Activated B cell treated with CpG ODN at 0.5 μM for 24 hours (primary cell): Measurements from ENCODE around the gene QSOX2. TPM values are rescaled to one million over a fixed set of nuclear protein-coding genes. Genes with fewer than 3 reads are reported as not detected.

ENCODE experiments used
- ATAC-seq: fragments of 200-7000 bp; cut with Tn5 transposase; one replicate; pipeline ENCODE4 v1.10.0; 2021; ENCODE audit warnings: low read depth, mild to moderate bottlenecking, moderate library complexity
- CTCF ChIA-PET: fragments of 350-600 bp; sonication (Branson Sonifier 250); formaldehyde crosslinking; loops from one replicate; lab custom pipeline; 2021; ENCODE audit warnings: antibody characterized with exemption; lab: Charles Lee
- POLR2A ChIA-PET: fragments of 350-600 bp; sonication (Branson Sonifier 250); formaldehyde crosslinking; loops from one replicate; lab custom pipeline; 2021; ENCODE audit warnings: antibody characterized with exemption; lab: Charles Lee
- DNase-seq: peaks from one replicate; pipeline ENCODE4 v3.0.0; 2022
- H3K27ac Mint-ChIP-seq: one replicate; pipeline ENCODE4 v1.8.0; 2020; ENCODE audit warnings: mixed read lengths
- H3K27me3 Mint-ChIP-seq: one replicate; pipeline ENCODE4 v1.8.0; 2021; ENCODE audit warnings: mixed read lengths
- H3K36me3 Mint-ChIP-seq: one replicate; pipeline ENCODE4 v1.8.0; 2021; ENCODE audit warnings: low read depth, mixed read lengths
- H3K4me1 Mint-ChIP-seq: one replicate; pipeline ENCODE4 v1.8.0; 2021; ENCODE audit warnings: mixed read lengths
- H3K4me3 Mint-ChIP-seq: one replicate; pipeline ENCODE4 v1.8.0; 2020; ENCODE audit warnings: mild to moderate bottlenecking, mixed read lengths
- H3K9me3 Mint-ChIP-seq: one replicate; pipeline ENCODE4 v1.8.0; 2020; ENCODE audit warnings: mixed read lengths
- intact Hi-C: fragments of 100-400 bp; cut with micrococcal nuclease; formaldehyde crosslinking; loops from one replicate; pipeline ENCODE4 v1.15.1; 2024
- total RNA-seq: library from RNA; stranded (reverse); gene quantifications from 2 replicates; pipeline ENCODE4 v1.2.3, GENCODE V29; 2022
- TF ChIP-seq, protein P1 (sequence below): fragments of 200-600 bp; IDR thresholded peaks from one replicate; pipeline ENCODE4 v1.8.0; 2022; ENCODE audit warnings: antibody characterized with exemption, mild to moderate bottlenecking

The QSOX2 gene
- total RNA-seq, 1 donor from 2014 or later, result 49.1 TPM

DNA sequence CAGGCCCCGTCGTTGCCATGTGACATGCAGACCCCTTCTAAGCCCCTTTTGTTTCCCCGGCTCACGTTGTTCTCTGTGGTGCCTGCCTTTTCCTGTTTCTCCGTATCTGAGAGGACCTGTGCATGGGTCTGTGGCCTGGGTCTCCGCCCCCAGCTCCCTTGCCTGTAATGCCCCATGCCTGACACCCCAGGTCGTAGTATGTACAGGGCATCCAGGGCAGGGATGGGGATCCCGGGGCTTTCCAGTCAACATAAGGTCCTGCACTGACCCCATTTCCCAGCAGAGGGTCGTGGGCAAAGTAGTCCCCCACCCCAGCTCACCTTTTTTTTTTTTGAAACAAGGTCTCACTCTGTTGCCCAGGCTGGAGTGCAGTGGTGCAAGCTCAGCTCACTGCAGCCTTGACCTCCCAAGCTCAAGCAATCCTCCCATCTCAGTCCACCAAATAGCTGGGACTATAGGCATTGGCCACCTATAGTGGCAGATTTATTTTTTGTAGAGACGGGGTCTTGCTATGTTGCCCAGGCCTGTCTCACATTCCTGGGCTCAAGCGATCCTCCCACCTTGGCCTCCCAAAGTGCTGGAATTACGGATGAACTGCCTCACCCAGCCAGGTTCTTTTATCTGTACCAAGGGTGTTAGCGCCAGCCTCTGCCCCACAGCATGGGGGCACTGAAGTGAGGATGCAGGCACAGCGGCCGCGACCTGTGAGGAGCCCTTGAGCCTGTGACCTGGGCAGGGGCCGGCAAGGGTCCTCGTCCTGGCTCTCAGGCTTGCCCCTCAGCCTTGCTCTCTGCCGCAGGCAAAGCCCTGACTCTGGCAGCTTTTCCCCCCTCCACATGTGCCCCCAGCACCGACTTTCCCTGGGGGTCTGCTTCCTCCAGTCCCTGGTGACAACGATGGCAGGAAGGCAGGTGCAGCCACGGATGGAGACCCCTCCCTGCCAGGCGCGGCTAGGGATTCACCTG, 19.1 kb upstream of the QSOX2 start:
- no peak overlapping the region for H3K27ac Mint-ChIP-seq
- peaks cover 11% of the 10 kb centered on the region for H3K4me1 Mint-ChIP-seq
- ChIA-PET POLR2A (no interaction called here), CTCF (no interaction called here)
- TF ChIP-seq, protein P1, sequence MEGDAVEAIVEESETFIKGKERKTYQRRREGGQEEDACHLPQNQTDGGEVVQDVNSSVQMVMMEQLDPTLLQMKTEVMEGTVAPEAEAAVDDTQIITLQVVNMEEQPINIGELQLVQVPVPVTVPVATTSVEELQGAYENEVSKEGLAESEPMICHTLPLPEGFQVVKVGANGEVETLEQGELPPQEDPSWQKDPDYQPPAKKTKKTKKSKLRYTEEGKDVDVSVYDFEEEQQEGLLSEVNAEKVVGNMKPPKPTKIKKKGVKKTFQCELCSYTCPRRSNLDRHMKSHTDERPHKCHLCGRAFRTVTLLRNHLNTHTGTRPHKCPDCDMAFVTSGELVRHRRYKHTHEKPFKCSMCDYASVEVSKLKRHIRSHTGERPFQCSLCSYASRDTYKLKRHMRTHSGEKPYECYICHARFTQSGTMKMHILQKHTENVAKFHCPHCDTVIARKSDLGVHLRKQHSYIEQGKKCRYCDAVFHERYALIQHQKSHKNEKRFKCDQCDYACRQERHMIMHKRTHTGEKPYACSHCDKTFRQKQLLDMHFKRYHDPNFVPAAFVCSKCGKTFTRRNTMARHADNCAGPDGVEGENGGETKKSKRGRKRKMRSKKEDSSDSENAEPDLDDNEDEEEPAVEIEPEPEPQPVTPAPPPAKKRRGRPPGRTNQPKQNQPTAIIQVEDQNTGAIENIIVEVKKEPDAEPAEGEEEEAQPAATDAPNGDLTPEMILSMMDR, result no peak
- H3K9me3 Mint-ChIP-seq, result no peaks in the 10 kb centered on the region
- intact Hi-C loops, result loop anchor here (5.0 kb wide), 1 partner anchor 302 kb away; the partner anchor contains the start of gene UBAC1
- no peak for ATAC-seq
- no peak for DNase-seq
- peaks cover 2% of the 10 kb centered on the region for H3K27me3 Mint-ChIP-seq
- H3K36me3 Mint-ChIP-seq, result no peaks in the 10 kb centered on the region
- no peak overlapping the region for H3K4me3 Mint-ChIP-seq

- no peak for DNase-seq
- POLR2A ChIA-PET, result no interaction called here
- Mint-ChIP-seq H3K9me3 (no peaks in the 10 kb centered on the region), H3K36me3 (no peaks in the 10 kb centered on the region), H3K27ac (no peak overlapping the region), H3K4me1 (peaks cover 11% of the 10 kb centered on the region), H3K27me3 (peaks cover 2% of the 10 kb centered on the region), H3K4me3 (no peak overlapping the region)
- TF ChIP-seq, protein P1, result no peak
- intact Hi-C loops, result no loop called here
- no peak for ATAC-seq
- CTCF ChIA-PET, result no interaction called here
Observed at GRCh38 chr9:136264031-136264430, 18.4 kb upstream of the QSOX2 start.

GRCh38 chr9:136262671-136263178, 17.1 kb upstream of the QSOX2 start:
- ATAC-seq (no peak), DNase-seq (no peak)
- POLR2A ChIA-PET, result interaction anchor here (0.5 kb wide), 1 partner anchor 119 kb away, joined by 4 read pairs; no protein-coding TSS in a partner anchor
- TF ChIP-seq, protein P1, result no peak
- H3K27me3 Mint-ChIP-seq, result peaks cover 2% of the 10 kb centered on the region
- no peak overlapping the region for H3K4me3 Mint-ChIP-seq
- CTCF ChIA-PET, result no interaction called here
- no peak overlapping the region for H3K27ac Mint-ChIP-seq
- no peaks in the 10 kb centered on the region for H3K9me3 Mint-ChIP-seq
- H3K4me1 Mint-ChIP-seq, result peaks cover 10% of the 10 kb centered on the region
- H3K36me3 Mint-ChIP-seq, result no peaks in the 10 kb centered on the region
- intact Hi-C loops, result no loop called here

GRCh38 chr9:136261686-136262430, 16.2 kb upstream of the QSOX2 start:
- intact Hi-C loops, result no loop called here
- DNase-seq, result no peak
- TF ChIP-seq, protein P1, result no peak
- Mint-ChIP-seq H3K4me3 (no peak overlapping the region), H3K4me1 (peaks cover 4% of the 10 kb centered on the region), H3K27me3 (peaks cover 2% of the 10 kb centered on the region), H3K9me3 (no peaks in the 10 kb centered on the region), H3K36me3 (no peaks in the 10 kb centered on the region), H3K27ac (no peak overlapping the region)
- ATAC-seq, result no peak
- ChIA-PET POLR2A (interaction anchor here (0.5 kb wide), 1 partner anchor 118 kb away, joined by 4 read pairs; no protein-coding TSS in a partner anchor), CTCF (interaction anchor here (1.5 kb wide), 1 partner anchor 22 kb away, joined by 3 read pairs; no protein-coding TSS in a partner anchor)
